Measurements from ENCODE around the gene GAPVD1.

Gene GAPVD1

DNA sequence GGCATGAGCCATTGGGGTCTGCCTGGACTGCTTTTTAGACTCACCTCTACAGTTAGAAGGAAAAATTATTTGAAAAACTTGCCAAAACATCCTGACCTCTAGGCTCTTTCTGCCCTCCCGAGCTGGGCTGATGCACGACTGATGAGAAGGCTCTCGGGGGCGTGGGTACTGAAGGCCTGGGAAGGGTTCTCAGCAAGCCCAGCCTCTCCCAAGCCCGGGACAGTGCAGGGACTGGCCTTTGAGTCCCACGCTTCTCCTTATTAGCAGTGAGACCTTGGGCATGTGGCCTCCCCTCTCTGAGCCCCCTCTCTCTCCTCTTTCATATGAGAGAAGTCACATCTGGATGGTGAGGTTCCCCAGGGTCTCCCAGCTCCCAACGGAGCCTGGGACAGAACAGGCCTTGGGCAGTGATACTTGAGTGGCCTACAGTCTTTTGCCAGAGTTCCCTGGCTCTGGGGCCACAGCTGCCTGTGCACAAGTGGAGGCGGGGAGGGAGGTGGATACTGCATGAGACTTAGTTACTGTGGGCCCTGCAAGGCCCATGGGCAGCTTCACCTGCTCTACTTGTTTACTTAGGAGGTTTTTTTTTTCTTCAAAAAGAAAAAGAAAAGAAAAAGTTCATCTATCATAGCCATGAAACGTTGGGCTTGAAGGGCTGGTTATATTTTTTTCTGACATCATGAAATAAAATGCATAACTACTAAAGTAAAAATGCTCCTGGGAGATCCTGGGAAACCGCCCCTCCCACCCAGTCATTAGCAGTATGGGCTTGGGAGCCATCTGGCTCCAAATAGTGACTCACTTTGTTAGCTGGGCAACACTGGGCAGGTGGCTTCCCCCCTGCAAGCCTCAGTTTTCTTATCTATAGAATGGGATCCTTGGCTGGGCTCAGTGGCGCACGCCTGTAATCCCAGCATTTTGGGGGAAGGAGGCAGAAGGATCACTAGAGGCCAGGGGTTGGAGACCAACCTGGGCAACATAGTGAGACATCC is 139.4 kb downstream of the GAPVD1 start:
- no peaks in the 10 kb centered on the region for H3K27me3 ChIP-seq (ENCODE audit: control insufficient read depth, insufficient read depth, low read length, poor library complexity, severe bottlenecking)
- no peaks in the 10 kb centered on the region for H3K36me3 ChIP-seq (ENCODE audit: control insufficient read depth, insufficient read depth, low read length)
- 87 to 88% methylated on average over 11 of the region's 12 CpGs for WGBS, 2 experiments
- no peaks in the 10 kb centered on the region for H3K9me3 ChIP-seq (ENCODE audit: control insufficient read depth, low read length)
- H3K4me1 ChIP-seq (ENCODE audit: control insufficient read depth, insufficient read depth, low read length) = no peaks in the 10 kb centered on the region
- H3K4me3 ChIP-seq (ENCODE audit: insufficient read depth, low read depth, low read length) = no peak overlapping the region
- no peak overlapping the region for H3K27ac ChIP-seq (ENCODE audit: insufficient read depth, low read depth, low read length, poor library complexity, severe bottlenecking)

- Histone ChIP-seq H3K4me3 (ENCODE audit: insufficient read depth, low read depth, low read length) (no peak overlapping the region), H3K27me3 (ENCODE audit: control insufficient read depth, insufficient read depth, low read length, poor library complexity, severe bottlenecking) (peaks cover 22% of the 10 kb centered on the region), H3K4me1 (ENCODE audit: control insufficient read depth, insufficient read depth, low read length) (no peaks in the 10 kb centered on the region), H3K27ac (ENCODE audit: insufficient read depth, low read depth, low read length, poor library complexity, severe bottlenecking) (no peak overlapping the region), H3K36me3 (ENCODE audit: control insufficient read depth, insufficient read depth, low read length) (no peaks in the 10 kb centered on the region), H3K9me3 (ENCODE audit: control insufficient read depth, low read length) (no peaks in the 10 kb centered on the region)
- WGBS, 2 experiments = 91% methylated on average over 7 of the region's 7 CpGs
These were observed 143.1 kb downstream of the GAPVD1 start for GRCh38 chr9:125404733-125405132.

DNA sequence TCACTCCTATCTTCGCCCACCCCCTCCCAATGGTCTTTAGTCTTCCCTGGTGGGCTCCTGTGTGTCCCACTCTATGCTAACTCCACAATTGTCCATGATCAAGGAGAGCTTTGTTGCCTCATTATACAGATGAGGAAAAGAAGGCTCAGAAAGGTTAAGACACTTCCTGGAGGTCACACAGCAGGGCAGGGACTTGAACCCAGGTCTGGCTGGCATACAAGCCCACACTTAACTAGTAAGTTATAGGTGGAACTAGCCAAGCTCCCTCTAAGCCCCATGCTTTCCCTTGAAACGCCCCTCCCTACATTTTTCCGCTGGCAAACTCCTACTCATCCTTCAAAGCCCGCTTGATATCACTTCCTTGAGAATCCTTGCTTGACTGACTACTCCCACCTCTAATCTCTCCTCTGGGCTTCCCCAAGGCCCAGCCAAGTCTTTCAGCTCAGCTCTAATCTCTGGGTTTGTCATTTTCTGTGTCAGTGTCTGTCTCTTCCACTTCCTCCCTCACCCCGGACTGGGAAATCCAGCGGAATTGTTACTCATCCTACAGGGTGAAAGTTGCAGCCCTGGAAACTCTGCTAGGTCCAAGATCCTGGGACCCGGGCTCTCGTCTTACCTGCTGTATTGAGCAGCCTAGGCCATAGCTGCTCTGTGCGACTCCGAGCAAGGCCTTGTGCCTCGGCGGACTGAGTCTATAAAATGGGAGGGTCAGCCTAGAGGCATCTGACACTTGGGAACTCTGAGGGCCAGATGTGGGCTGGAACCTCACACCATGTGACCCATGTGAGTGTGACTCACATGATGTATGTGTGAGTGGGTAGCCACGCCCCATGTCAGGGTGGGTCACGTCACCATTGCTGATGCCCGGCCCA is 144.5 kb downstream of the GAPVD1 start:
- Histone ChIP-seq H3K4me1 (ENCODE audit: control insufficient read depth, insufficient read depth, low read length) (no peaks in the 10 kb centered on the region), H3K27me3 (ENCODE audit: control insufficient read depth, insufficient read depth, low read length, poor library complexity, severe bottlenecking) (peaks cover 22% of the 10 kb centered on the region), H3K27ac (ENCODE audit: insufficient read depth, low read depth, low read length, poor library complexity, severe bottlenecking) (no peak overlapping the region), H3K36me3 (ENCODE audit: control insufficient read depth, insufficient read depth, low read length) (no peaks in the 10 kb centered on the region), H3K9me3 (ENCODE audit: control insufficient read depth, low read length) (no peaks in the 10 kb centered on the region), H3K4me3 (ENCODE audit: insufficient read depth, low read depth, low read length) (no peak overlapping the region)
- 94 to 95% methylated on average over 15 of the region's 15 CpGs for WGBS, 2 experiments

GRCh38 chr9:125406810-125407087 is 145.1 kb downstream of the GAPVD1 start:
- no peaks in the 10 kb centered on the region for H3K4me1 ChIP-seq (ENCODE audit: control insufficient read depth, insufficient read depth, low read length)
- H3K36me3 ChIP-seq (ENCODE audit: control insufficient read depth, insufficient read depth, low read length) = no peaks in the 10 kb centered on the region
- no peak overlapping the region for H3K4me3 ChIP-seq (ENCODE audit: insufficient read depth, low read depth, low read length)
- H3K9me3 ChIP-seq (ENCODE audit: control insufficient read depth, low read length) = no peaks in the 10 kb centered on the region
- 95% methylated on average over 13 of the region's 13 CpGs for WGBS, 2 experiments
- H3K27me3 ChIP-seq (ENCODE audit: control insufficient read depth, insufficient read depth, low read length, poor library complexity, severe bottlenecking) = peaks cover 22% of the 10 kb centered on the region
- no peak overlapping the region for H3K27ac ChIP-seq (ENCODE audit: insufficient read depth, low read depth, low read length, poor library complexity, severe bottlenecking)

- Histone ChIP-seq H3K4me1 (ENCODE audit: control insufficient read depth, insufficient read depth, low read length) (no peaks in the 10 kb centered on the region), H3K4me3 (ENCODE audit: insufficient read depth, low read depth, low read length) (peak overlapping the region; percentile 47), H3K27me3 (ENCODE audit: control insufficient read depth, insufficient read depth, low read length, poor library complexity, severe bottlenecking) (peaks cover 22% of the 10 kb centered on the region), H3K9me3 (ENCODE audit: control insufficient read depth, low read length) (no peaks in the 10 kb centered on the region), H3K27ac (ENCODE audit: insufficient read depth, low read depth, low read length, poor library complexity, severe bottlenecking) (no peak overlapping the region), H3K36me3 (ENCODE audit: control insufficient read depth, insufficient read depth, low read length) (no peaks in the 10 kb centered on the region)
- 58 to 59% methylated on average over 17 of the region's 17 CpGs for WGBS, 2 experiments
These were observed 145.9 kb downstream of the GAPVD1 start for GRCh38 chr9:125407432-125407973.

GRCh38 chr9:125407974-125408900 is 146.6 kb downstream of the GAPVD1 start:
- WGBS, 2 experiments = 10 to 11% methylated on average over 104 of the region's 104 CpGs
- Histone ChIP-seq H3K27me3 (ENCODE audit: control insufficient read depth, insufficient read depth, low read length, poor library complexity, severe bottlenecking) (peaks cover 22% of the 10 kb centered on the region), H3K9me3 (ENCODE audit: control insufficient read depth, low read length) (no peaks in the 10 kb centered on the region), H3K36me3 (ENCODE audit: control insufficient read depth, insufficient read depth, low read length) (no peaks in the 10 kb centered on the region), H3K27ac (ENCODE audit: insufficient read depth, low read depth, low read length, poor library complexity, severe bottlenecking) (no peak overlapping the region), H3K4me3 (ENCODE audit: insufficient read depth, low read depth, low read length) (peak overlapping the region; percentile 47), H3K4me1 (ENCODE audit: control insufficient read depth, insufficient read depth, low read length) (no peaks in the 10 kb centered on the region)

DNA sequence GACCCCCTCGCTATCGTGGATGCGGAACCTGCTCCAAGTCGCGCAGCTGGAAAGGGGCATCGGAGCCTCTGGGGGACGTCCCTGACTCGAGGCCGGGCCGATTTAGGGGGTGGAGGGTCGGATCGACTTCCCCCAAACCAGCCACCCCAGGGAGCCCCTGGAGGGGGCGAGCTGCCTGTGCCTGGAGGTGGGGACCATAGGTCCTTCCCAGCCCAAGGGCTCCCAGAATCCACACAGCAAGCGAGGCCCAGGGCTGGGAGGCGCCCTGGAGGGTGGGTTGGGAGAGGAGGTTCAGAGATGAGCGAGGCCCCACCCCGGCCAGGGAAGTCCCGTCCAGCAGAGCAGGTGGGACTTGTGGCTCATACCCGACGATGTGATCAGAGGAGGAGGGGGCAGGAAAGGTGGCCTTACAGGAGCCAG is 147.6 kb downstream of the GAPVD1 start:
- H3K4me3 ChIP-seq (ENCODE audit: insufficient read depth, low read depth, low read length) = no peak overlapping the region
- no peaks in the 10 kb centered on the region for H3K4me1 ChIP-seq (ENCODE audit: control insufficient read depth, insufficient read depth, low read length)
- H3K27ac ChIP-seq (ENCODE audit: insufficient read depth, low read depth, low read length, poor library complexity, severe bottlenecking) = no peak overlapping the region
- H3K36me3 ChIP-seq (ENCODE audit: control insufficient read depth, insufficient read depth, low read length) = no peaks in the 10 kb centered on the region
- peaks cover 22% of the 10 kb centered on the region for H3K27me3 ChIP-seq (ENCODE audit: control insufficient read depth, insufficient read depth, low read length, poor library complexity, severe bottlenecking)
- 88 to 89% methylated on average over 20 of the region's 20 CpGs for WGBS, 2 experiments
- no peaks in the 10 kb centered on the region for H3K9me3 ChIP-seq (ENCODE audit: control insufficient read depth, low read length)

DNA sequence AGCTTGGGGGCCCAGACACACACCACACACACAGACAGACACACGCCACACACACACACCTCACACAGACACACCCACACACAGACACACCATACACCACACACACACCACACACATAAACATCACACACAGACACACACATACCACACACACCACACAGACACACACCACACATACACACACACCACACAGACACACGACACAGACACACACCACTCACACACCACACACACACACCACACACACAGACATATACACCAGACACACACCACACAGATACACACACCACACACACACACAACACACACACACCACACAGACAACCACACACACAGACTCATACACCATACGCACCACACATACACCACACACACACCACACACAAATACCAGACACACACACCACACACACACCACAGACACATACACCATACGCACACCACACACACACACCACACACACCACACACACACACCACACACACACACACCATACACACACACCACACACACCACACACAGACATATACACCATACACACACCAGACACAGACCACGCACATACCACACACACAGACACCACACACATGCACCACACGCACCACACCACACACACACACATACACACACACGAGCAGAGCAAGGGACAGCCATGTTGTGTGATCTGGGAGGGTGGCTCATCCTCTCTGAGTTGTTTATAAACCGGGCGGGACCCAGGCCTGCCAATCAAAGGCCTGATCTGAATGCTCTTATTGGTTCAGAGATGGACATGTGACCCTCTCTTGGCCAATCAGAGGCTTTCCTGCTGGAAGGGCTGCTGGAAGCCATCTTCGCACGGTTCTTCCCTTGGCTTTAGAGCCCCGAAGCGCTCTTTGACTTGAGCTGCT is 148.3 kb downstream of the GAPVD1 start:
- peaks cover 22% of the 10 kb centered on the region for H3K27me3 ChIP-seq (ENCODE audit: control insufficient read depth, insufficient read depth, low read length, poor library complexity, severe bottlenecking)
- WGBS, 2 experiments = 92 to 93% methylated on average over 13 of the region's 13 CpGs
- H3K4me3 ChIP-seq (ENCODE audit: insufficient read depth, low read depth, low read length) = no peak overlapping the region
- no peaks in the 10 kb centered on the region for H3K9me3 ChIP-seq (ENCODE audit: control insufficient read depth, low read length)
- no peak overlapping the region for H3K27ac ChIP-seq (ENCODE audit: insufficient read depth, low read depth, low read length, poor library complexity, severe bottlenecking)
- H3K36me3 ChIP-seq (ENCODE audit: control insufficient read depth, insufficient read depth, low read length) = no peaks in the 10 kb centered on the region
- H3K4me1 ChIP-seq (ENCODE audit: control insufficient read depth, insufficient read depth, low read length) = no peaks in the 10 kb centered on the region

DNA sequence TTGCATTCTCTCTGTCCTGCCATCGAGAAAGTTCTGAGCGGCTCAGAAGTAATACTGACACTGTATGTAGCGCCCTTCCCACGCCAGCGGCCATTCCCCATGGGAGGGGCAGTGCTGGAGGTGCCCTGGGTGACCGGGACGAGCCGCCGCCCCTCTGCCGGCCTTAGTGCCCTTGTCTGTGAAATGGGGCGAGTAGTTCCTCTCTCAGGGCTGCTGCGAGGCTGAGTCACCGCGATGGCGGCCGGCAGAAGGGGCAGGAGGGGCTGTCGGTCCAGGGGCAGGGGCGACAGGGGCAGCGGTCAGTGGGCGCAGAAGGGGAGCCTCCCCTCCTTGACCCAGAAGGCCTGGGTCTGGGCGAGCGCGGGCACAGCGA is 148.9 kb downstream of the GAPVD1 start:
- peaks cover 22% of the 10 kb centered on the region for H3K27me3 ChIP-seq (ENCODE audit: control insufficient read depth, insufficient read depth, low read length, poor library complexity, severe bottlenecking)
- H3K4me3 ChIP-seq (ENCODE audit: insufficient read depth, low read depth, low read length) = no peak overlapping the region
- H3K36me3 ChIP-seq (ENCODE audit: control insufficient read depth, insufficient read depth, low read length) = no peaks in the 10 kb centered on the region
- no peaks in the 10 kb centered on the region for H3K4me1 ChIP-seq (ENCODE audit: control insufficient read depth, insufficient read depth, low read length)
- WGBS, 2 experiments = 95 to 96% methylated on average over 24 of the region's 24 CpGs
- no peak overlapping the region for H3K27ac ChIP-seq (ENCODE audit: insufficient read depth, low read depth, low read length, poor library complexity, severe bottlenecking)
- no peaks in the 10 kb centered on the region for H3K9me3 ChIP-seq (ENCODE audit: control insufficient read depth, low read length)

Measured in ectodermal cell (in vitro differentiated cells).